ENCODE measurements around the gene CCNF.

DNA sequence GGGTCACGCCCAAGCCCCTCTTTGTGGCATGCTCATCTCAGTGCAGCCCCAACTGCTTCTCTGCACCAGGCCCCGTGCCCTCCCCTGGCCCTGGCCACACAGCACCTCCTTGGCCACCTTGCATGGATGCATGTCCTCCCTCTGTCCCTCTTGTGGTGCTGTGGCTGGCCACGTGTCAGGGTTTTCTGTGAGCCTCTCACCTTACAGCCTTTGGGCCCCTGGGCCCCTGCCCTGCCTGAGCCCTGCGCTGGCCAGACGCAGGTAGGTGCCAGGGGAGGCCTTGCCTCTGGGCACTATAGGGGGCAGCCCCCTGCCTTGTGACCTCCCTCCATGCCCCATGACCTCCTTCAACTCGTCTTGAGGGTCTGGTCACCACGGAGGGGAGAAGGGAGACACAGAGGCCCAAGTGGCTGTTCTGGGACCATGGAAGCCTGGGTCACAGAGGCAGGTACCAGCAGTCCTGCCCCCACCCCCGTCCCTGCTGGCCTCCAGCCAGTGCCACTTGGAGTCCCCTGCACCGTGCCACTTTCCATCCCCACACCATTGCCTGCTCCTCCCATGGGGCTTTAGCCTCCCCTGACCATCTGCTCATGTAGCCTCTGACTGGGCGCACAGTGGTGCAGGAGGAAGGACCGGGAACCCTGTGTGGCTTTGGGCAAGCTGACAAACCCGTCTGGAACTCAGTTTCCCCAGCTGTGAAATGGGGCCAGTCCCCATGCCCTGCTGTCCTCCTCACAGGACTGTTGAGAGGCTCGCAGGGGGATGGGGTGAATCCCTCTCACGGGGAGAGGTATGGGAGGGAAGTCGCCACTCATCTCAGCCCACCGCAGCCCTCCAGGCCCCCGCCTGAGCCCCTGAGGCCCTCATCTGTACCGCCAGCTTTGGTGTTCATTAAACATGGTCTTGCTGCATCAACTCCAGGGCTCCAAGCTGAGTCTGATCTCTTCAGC, 73.0 kb downstream of the CCNF start:
- TF ChIP-seq, protein P1, sequence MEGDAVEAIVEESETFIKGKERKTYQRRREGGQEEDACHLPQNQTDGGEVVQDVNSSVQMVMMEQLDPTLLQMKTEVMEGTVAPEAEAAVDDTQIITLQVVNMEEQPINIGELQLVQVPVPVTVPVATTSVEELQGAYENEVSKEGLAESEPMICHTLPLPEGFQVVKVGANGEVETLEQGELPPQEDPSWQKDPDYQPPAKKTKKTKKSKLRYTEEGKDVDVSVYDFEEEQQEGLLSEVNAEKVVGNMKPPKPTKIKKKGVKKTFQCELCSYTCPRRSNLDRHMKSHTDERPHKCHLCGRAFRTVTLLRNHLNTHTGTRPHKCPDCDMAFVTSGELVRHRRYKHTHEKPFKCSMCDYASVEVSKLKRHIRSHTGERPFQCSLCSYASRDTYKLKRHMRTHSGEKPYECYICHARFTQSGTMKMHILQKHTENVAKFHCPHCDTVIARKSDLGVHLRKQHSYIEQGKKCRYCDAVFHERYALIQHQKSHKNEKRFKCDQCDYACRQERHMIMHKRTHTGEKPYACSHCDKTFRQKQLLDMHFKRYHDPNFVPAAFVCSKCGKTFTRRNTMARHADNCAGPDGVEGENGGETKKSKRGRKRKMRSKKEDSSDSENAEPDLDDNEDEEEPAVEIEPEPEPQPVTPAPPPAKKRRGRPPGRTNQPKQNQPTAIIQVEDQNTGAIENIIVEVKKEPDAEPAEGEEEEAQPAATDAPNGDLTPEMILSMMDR (IDR thresholded peaks at IDR 0.05), result no peak
- no peak for TF ChIP-seq POLR2A (IDR thresholded peaks at IDR 0.05)

Data from thyroid gland (tissue), 4 donors.